Cerebellar cortex (tissue), 1 donor: ENCODE measurements around the gene CRLF3.
"Not testable (repeated sequence)": the region's sequence is repeated elsewhere in the genome, so short reads cannot be mapped to it uniquely, and the experiment has no call there.

Experiments used
- DNase-seq: peaks from one replicate; pipeline ENCODE4 v3.0.0-alpha.2; 2015; ENCODE audit warnings: low spot score

CRLF3 gene

DNA sequence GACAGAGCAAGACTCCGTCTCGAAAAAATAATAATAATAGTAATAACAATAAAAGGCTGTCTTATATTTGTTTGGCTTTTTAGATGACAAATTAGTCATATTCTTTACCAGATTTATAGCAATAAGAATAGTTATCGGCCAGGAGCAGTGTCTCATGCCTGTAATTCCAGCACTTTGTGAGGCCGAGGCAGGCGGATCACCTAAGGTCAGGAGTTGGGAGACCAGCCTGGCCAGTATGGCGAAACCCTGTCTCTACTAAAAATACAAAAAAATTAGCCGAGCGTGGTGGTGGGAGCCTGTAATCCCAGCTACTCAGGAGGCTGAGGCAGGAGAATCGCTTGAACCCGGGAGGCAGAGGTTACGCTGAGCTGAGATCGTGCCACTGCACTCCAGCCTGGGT lies 10.3 kb downstream of the CRLF3 start:
- not testable (repeated sequence) for DNase-seq

DNA sequence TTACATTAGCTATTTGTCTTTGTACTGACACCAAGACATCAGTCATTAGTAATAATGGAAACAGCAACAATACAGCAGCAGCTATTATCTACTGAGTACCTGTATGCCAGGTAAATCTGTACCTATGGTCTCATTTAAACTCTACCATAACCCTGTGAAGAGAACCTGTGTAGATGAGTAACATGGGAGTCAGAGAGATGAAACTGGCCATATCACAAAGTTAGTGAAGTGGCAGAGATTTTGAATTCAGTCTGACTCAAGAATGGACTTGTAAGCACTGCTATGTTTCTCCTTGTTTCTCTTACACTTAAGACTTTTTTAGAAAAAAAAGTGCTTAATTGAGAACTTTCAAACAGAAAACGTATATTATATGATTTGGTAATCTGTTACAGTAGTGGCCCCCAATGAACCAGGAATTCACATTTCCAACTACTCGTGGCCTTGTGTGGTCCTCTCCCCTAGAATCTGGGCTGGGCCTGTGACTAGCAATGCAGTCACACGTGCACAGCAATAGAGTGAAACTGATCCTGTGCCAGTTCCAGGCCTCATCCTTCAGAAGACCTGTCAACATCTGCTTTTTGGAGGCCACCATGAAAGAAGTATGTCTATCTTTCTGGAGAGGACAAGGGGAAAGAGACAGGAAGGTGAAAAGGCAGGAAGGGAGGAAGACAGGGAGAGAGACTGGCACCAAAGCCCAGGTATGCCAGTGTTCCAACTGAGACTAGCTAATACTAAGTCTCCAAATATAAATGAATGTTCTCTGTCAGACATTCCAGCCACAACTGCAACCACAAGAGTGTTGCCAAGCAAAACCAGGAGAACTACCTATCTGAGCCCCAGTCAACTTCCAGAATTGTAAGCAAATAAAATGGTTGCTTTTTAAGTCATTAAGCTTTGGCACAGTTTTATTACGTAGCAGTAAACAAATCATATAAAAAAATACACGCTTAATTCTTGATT lies 12.0 kb downstream of the CRLF3 start:
- DNase-seq = no peak

DNA sequence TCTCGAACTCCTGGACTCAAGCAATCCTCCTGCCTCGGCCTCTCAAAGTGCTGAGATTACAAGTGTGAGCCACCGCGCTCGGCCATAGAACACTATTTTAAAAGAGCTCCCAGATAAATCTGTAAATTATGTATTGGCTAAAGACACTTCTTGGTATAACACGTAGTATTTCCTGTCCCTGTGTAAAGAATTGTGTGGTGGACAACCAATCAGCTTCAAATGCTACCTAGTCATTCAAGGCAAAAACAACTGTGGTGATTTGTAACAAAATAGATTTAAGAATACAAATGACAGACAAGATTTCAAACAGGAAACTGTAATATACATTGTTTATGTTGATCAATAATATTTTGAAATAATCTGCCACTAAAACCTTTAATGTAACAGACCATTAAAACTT lies 14.6 kb downstream of the CRLF3 start:
- no peak for DNase-seq

DNA sequence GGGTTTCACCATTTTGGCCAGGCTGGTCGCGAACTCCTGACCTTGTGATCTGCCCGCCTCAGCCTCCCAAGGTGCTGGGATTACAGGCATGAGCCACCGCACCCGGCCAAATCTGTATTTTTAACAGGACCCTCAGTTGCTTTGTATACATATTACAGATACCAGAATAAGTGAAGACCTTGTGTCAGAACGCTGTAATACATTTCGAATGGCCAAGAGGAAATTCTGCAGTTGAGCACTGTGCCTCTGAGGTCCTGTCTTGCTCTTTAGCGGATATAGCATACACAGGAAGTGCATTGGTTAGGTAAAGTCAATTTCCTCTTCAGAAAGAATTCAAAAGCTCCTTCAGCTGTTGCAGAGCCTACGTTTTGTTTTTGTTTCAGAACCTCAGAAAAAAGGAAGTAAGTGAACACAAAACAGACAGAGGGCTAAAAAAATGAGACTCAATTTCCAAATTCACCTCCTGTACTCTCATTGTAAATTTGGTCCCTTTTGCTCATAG lies 15.7 kb downstream of the CRLF3 start:
- DNase-seq = no peak

DNA sequence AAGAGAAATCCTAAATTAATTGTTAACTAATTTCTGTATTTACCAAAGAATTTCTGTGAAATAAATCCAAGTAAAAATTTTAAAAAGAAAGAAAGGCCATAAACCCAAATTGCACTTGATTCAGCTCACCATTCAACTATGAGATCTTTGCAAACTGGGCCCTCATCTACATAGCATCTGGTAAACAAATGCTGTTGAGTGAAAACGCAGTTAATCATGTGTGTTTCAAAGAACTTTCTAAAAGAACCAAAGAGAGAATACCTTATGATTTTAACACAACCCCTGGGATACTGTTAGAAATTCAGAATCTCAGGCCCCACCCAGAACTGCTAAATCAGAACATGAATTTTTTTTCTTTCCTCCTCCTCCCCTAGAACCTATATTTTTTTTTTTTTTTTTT lies 16.6 kb downstream of the CRLF3 start:
- no peak for DNase-seq

DNA sequence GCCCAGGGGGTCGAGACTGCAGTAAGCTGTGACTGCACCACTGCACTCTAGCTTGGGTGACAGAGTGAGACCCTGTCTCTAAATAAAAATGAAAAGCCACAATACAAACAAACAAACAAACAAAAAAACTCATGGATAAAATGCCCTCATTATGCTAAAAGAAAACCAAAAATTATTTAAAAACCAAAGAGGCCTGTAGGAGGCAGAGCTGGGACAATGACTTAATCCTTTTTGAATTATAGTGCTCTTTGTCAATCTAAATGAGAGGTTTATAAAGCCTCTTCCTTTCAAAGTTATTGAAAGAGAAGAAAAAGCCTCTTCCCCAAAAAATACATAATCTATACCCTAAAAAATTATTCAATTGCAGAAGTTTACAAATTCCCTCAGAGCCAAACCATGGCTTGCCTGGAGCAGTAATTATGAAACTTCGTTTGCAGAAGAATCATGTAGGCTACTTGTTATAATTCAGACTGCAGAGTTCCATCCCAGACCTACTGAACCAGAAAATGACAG lies 18.5 kb downstream of the CRLF3 start:
- DNase-seq = no peak

DNA sequence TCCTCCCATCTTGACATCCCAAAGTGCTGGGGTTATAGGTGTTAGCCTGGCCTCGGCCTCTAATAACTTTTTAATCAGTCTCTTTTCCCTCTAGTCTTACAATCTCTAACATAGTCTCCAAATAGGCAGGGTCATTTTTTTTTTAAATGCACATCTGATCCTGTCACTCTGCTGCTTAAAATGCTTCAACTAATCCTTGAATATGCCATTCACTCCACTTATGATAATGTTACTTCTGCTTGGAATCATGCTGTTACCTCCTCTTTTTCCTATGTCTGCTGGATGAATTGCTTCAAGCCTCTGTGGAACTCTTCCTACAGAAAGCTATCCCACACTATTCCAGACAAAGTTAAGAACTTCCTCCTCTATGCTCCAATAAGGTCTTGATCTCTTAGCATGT lies 22.8 kb downstream of the CRLF3 start:
- DNase-seq = no peak

DNA sequence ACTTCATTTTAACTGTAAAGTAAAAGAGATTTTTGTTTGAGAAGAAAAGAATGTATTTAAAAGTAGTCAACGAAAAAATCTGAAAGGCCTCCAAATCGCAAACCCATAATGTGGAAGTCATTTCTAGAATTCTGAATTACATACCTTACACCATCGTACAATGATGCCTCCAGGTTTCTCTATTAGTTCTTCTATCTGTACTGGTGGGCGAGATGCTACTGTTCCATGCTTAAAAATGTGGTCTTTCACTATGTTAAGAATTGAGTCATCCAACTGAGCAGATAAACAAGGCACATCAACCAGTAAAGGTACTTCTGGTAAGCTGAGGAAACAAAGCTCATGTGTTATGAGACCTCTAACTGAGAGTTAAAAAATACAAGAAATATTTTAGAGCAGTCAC lies 28.5 kb downstream of the CRLF3 start:
- DNase-seq = no peak

DNA sequence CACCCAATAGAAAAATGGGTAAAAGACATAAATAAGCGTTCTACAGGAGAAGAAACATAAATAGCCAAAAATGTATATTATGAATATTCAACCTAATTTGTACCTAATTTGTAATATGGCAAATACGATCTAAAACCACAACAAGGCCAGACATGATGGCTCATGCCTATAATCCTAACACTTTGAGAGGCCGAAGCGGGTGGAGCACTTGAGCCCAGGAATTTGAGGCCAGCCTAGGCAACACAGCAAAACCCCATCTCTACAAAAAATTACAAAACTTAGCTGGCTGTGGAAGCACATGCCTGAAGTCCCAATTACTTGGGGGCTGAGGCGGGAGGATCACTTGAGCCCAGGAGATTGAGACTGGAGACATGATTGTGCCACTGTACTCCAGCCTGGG lies 30.1 kb downstream of the CRLF3 start:
- DNase-seq = no peak

DNA sequence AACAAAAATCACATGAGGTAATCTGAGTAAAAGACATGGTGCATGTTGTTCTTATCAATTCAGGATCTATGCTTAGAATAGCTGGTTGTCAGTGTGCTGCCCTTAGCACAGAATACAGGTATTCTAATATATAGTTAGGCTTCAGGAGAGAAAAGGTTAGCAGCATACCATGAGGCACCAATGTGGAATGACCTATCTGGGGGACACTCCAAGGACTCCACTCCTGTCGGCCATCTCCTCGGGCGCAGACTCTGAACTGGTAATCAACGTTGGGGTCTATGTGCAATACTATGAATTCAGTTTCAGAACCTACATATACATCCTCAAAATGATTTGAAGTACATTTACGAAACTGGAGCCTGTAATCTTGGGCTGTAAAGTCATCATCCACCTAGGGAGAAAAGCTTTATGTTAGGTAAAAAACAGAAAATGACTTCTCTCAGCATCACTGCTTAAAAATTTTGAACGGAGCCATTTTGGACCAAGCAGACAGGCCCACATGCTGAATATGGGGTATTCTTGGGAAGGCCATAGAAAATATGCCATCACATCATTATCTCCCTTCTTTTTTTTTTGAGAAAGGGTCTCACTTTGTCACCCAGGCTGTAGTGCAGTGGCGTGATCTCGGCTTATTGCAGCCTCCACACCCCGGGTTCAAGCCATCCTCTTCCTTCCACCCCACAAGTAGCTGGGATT lies 31.1 kb downstream of the CRLF3 start:
- DNase-seq = no peak

DNA sequence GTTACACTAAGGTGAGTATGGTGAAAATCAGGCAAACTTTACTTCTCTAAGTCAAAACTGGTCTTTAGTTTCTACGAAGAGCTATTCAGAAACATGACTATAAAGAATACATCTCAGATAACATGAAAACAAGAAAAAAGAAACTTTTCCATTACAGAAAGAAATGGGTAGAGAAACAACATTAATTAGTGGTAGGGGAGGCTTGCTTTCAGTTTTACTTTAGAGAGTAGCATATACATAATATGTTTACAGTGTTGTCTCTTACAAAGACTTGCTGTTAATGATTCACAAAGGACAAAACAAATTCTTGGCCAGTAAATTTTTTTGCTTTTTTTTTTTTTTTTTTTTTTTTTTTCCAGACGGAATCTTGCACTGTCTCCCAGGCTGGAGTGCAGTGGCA lies 34.2 kb downstream of the CRLF3 start:
- DNase-seq = no peak

DNA sequence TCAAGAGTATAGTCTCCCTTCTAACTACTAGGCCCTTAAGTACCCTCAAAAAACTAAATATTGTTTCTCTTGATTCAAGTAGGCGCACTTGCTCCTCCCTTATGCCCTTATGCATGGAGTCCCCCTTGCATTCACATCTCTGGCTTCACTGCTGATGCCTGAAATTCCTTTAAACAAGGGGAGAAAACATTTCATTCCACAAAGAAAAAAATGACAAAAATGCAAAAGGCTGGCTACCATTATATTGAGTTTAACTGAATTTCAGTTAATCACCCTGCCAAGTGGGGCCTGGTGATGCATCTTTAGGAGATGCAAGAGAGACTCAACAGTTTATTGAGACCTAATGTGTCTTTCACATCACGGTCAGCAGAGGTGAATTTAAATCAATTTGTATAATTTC lies 35.6 kb downstream of the CRLF3 start:
- DNase-seq = no peak

DNA sequence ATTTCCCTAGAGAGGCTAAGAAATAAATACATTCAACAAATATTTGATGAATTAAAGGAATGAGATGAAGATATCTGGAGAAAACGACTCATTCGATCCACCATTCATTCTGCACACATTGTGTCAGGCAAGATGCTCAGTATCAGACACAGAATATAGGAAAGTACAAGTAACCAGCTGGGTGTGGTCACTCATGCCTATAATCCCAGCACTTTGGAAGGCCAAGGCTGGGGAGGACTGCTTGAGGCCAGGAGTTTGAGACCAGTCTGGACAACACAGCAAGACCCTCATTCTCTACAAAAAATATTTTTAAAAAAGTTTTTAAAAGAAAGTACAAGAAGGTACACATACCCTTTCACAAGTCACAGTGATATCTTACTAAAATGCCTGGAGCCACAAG lies 42.3 kb downstream of the CRLF3 start:
- no peak for DNase-seq

DNA sequence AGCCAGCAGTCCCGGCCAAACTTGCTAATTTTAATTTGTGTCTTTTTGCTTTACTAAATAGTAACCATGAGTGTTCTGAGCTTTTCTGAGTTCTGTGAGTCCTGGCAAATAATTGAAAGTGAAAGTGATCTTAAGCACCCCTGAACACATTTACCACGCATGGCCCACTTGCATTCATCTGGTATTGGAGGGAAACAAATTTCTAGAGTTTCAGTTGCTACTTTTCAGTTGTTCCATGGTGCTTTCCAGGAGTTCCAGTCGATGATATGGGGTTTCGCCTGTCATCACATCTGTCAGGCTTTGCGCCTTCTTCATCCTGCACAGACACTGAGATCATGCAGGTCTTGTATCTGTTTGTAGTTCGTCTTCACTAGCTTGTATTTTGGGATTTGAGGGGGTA lies 44.1 kb downstream of the CRLF3 start:
- no peak for DNase-seq

DNA sequence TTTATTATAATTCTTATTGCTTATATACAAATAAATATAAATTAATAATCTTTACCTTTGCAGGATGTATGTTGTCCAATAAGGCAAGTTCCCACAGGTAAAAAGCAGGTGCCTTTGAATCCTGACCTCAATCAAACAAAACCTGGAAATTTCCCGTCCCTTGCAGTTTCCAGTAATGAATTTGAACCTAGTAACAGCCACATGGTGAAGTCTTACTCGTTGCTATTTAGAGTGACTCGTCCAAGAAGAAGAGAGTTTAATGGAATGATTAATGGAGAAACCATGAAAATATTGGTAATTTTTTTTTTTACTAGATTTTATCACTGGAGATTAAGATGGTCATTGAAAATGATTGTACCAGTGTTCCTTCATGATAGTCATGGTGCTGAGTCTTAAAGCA lies 55.7 kb downstream of the CRLF3 start:
- not testable (repeated sequence) for DNase-seq

DNA sequence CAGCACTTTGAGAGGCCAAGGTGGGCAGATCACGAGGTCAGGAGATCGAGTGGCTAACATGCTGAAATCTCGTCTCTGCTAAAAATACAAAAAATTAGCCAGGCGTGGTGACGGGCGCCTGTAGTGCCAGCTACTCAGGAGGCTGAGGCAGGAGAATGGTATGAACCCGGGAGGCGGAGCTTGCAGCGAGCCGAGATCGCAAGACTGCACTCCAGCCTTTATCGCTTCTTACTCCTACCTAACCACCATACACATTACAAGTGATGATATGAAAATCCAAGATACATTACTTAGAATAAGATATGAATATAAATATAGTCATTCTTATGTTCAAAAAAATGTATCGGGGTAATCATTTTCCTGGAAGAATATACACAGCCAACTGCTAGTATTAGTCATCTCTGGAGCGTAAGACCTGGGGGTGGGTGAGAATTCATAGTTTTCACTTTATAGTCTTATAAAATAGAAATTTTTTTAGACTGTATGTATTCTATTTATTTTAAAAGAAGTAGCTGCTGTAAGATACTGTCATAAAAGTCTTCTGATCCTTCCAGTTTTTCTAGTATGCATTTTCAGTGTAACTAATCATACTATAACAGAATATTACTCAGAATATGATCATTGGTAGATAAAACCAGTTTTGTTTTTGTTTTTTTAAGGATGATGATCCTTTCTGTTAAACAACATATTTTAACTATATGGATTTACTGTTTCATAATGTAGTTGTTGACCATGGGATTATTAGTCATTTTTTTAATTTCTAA lies 56.7 kb downstream of the CRLF3 start:
- DNase-seq = not testable (repeated sequence)

DNA sequence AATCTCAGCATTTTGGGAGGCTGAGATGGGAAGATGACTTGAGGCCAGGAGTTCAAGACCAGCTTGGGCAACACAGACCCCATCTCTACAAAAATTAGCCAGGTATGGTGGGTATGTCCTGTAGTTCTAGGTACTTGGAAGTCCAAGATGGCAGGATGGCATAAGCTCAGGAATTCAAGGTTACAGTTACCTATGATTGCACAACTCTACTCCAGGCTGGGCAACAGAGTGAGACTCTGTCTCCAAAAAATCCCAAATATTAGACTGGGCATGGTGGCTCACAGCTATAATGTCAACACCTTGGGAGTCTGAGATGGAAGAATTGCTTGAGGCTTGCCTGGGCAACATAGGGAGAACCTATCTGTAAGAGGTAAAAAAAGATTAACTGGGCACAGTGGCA lies 63.4 kb downstream of the CRLF3 start:
- no peak for DNase-seq

DNA sequence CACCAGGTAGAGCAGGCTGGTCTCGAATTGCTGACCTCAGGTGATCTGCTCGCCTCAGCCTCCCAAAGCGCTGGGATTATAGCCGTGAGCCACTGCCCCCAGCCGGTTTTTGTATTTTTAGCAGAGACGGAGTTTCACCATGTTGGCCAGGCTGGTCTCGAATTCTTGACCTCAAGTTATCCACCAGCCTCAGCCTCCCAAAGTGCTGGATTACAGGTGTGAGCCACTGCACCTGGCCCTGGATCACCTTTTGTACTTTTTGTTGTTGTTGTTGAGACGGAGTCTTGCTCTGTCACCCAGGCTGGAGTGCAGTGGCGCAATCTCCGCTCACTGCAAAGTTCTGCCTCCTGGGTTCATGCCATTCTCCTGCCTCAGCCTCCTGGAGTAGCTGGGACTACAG lies 71.2 kb downstream of the CRLF3 start:
- not testable (repeated sequence) for DNase-seq

DNA sequence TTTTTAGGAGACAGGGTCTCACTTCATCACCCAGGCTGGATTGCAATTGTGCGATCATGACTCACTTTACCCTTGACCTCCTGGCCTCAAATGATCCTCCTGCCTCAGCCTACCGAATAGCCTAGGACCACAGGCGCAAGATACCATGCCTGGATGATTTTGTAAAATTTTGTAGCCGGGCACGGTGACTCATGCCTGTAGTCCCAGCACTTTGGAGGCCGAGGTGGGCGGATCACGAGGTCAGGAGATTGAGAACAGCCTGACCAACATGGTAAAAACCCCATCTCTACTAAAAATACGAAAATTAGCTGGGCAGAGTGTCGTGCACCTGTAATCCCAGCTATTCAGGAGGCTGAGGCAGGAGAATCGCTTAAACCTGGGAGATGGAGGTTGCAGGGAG lies 73.5 kb downstream of the CRLF3 start:
- DNase-seq = not testable (repeated sequence)

DNA sequence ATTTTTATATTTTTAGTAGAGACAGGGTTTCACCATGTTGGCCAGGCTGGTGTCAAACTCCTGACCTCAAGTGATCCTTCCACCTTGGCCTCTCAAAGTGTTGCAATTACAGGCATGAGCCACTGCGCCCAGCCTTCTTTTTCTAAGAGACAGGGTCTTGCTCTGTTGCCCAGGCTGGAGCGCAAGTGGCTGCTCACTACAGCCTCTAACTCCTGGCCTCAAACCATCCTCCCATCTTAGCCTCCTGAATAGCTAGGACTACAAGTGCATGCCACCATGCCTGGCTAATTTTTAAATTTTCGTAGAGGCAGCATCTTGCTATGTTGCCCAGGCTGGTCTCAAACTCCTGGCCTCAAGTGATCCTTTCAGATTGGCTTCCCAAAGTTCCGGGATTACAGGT lies 76.9 kb downstream of the CRLF3 start:
- DNase-seq = not testable (repeated sequence)

DNA sequence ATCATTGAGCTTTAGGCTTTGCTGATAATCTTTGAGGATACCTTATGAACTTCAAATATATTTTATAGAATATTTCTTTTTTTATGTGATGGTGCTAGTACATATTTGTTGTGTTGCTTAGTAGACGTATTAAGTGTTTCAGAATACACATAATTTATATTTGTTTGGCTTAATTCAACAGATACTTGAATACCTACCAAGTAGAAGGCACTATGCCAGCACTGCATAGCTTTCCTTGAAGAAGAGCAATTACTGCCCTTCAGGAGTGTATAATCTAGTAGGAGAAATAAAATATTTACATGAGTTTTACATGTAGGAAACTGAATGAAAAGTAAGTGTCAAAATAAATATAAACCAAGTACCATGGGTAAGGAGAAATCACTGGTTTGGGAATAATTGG lies 81.8 kb downstream of the CRLF3 start:
- not testable (repeated sequence) for DNase-seq

DNA sequence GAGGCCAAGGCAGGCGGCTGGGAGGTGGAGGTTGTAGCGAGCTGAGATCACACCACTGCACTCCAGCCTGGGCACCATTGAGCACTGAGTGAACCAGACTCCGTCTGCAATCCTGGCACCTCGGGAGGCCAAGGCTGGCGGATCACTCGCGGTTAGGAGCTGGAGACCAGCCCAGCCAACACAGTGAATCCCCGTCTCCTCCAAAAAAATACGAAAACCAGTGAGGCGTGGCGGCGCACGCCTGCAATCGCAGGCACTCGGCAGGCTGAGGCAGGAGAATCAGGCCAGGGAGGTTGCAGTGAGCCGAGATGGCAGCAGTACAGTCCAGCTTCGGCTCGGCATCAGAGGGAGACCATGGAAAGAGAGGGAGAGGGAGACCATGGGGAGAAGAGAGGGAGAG lies 88.1 kb downstream of the CRLF3 start:
- not testable (repeated sequence) for DNase-seq
